Measurements from ENCODE around the gene MSANTD1.

Gene MSANTD1

GRCh38 chr4:3276986-3277385 is 28.0 kb downstream of the MSANTD1 start:
- no peaks in the 10 kb centered on the region for H3K4me1 ChIP-seq (ENCODE audit: control insufficient read depth in 1 of 2, insufficient read depth in 1 of 2, low read depth in 1 of 2, low read length in 1 of 2)
- no peaks in the 10 kb centered on the region for H3K9me3 ChIP-seq
- no peaks in the 10 kb centered on the region for H3K36me3 ChIP-seq
- H3K27ac ChIP-seq: no peak overlapping the region
- H3K4me3 ChIP-seq (ENCODE audit: low read depth in 1 of 2, low read length in 1 of 2): no peak overlapping the region
- no peak for TF ChIP-seq CTCF (IDR thresholded peaks at IDR 0.05)
- H3K27me3 ChIP-seq: no peaks in the 10 kb centered on the region

GRCh38 chr4:3280466-3280865 is 31.5 kb downstream of the MSANTD1 start:
- H3K4me1 ChIP-seq (ENCODE audit: control insufficient read depth in 1 of 2, insufficient read depth in 1 of 2, low read depth in 1 of 2, low read length in 1 of 2): no peaks in the 10 kb centered on the region
- H3K27me3 ChIP-seq: peaks cover 9% of the 10 kb centered on the region
- H3K27ac ChIP-seq: no peak overlapping the region
- no peaks in the 10 kb centered on the region for H3K9me3 ChIP-seq
- no peak overlapping the region for H3K4me3 ChIP-seq (ENCODE audit: low read depth in 1 of 2, low read length in 1 of 2)
- no peaks in the 10 kb centered on the region for H3K36me3 ChIP-seq
- no peak for TF ChIP-seq CTCF (IDR thresholded peaks at IDR 0.05)

DNA sequence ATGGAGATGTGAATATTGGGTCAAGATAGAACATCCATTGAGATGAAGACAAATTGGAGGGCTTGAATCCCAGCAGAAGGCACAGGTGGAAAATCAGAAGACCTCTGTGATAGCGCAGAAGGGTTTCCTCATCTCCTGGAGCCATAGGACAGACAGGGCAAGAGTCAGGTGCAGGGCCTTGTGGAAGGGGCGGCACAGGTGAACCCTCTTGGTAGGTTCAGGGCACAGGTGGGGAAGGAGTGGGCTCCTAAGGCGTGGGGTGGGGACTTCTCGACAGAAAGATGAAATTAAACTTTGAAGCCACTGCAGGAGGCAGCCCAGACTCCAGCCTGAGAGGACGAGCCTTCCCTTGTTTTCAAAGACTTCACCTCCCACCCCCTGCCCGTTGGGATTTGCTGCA is 34.5 kb downstream of the MSANTD1 start:
- no peaks in the 10 kb centered on the region for H3K36me3 ChIP-seq
- TF ChIP-seq CTCF (IDR thresholded peaks at IDR 0.05): no peak

DNA sequence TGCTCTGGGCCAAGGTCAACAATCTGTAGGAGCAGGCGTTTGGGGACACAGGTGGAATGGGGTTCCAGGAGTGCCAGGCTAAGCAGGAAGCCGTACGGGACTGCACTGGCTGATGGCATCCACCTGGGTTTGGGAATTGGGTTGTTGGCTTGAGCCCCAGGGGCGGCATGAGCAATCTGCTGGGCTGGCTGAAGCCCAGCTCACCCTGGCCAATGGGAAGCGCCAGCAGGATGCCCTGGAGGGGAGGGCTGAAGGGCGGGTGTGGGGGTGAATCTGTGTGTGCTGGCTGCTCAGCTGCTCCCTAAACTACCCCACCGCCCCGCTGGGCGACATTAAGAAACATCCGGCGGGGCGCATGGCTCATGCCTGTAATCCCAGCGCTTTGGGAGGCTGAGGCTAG is 35.0 kb downstream of the MSANTD1 start:
- Histone ChIP-seq H3K4me3 (ENCODE audit: low read depth in 1 of 2, low read length in 1 of 2) (no peak overlapping the region), H3K9me3 (no peaks in the 10 kb centered on the region), H3K4me1 (ENCODE audit: control insufficient read depth in 1 of 2, insufficient read depth in 1 of 2, low read depth in 1 of 2, low read length in 1 of 2) (peaks cover 0 to 6% of the 10 kb centered on the region in 2 experiments), H3K27me3 (peaks cover 43% of the 10 kb centered on the region), H3K36me3 (no peaks in the 10 kb centered on the region), H3K27ac (no peak overlapping the region)
- TF ChIP-seq CTCF (IDR thresholded peaks at IDR 0.05): no peak

More for the DNA sequence above, 34.5 kb downstream of the MSANTD1 start:
- no peak overlapping the region for H3K27ac ChIP-seq
- no peaks in the 10 kb centered on the region for H3K9me3 ChIP-seq
- peaks cover 0 to 6% of the 10 kb centered on the region in 2 experiments for H3K4me1 ChIP-seq (ENCODE audit: control insufficient read depth in 1 of 2, insufficient read depth in 1 of 2, low read depth in 1 of 2, low read length in 1 of 2)
- H3K4me3 ChIP-seq (ENCODE audit: low read depth in 1 of 2, low read length in 1 of 2): no peak overlapping the region
- peaks cover 39% of the 10 kb centered on the region for H3K27me3 ChIP-seq

- Histone ChIP-seq H3K4me1 (ENCODE audit: control insufficient read depth in 1 of 2, insufficient read depth in 1 of 2, low read depth in 1 of 2, low read length in 1 of 2) (peaks cover 0 to 6% of the 10 kb centered on the region in 2 experiments), H3K36me3 (no peaks in the 10 kb centered on the region), H3K4me3 (ENCODE audit: low read depth in 1 of 2, low read length in 1 of 2) (no peak overlapping the region), H3K27me3 (peaks cover 53% of the 10 kb centered on the region), H3K27ac (no peak overlapping the region), H3K9me3 (no peaks in the 10 kb centered on the region)
- TF ChIP-seq CTCF (IDR thresholded peaks at IDR 0.05): no peak
Observed at GRCh38 chr4:3284734-3285557, 36.0 kb downstream of the MSANTD1 start.

Measured in neutrophil (primary cell).